Measurements from ENCODE around the gene LRP8. TPM values are rescaled to one million over a fixed set of nuclear protein-coding genes. Genes with fewer than 3 reads are reported as not detected.

LRP8 gene
- total and polyA plus RNA-seq, 2 donors (not counting 3 experiments of a cell fraction or from before 2014, with no cell fraction given) = 40.9 to 62.2 TPM

DNA sequence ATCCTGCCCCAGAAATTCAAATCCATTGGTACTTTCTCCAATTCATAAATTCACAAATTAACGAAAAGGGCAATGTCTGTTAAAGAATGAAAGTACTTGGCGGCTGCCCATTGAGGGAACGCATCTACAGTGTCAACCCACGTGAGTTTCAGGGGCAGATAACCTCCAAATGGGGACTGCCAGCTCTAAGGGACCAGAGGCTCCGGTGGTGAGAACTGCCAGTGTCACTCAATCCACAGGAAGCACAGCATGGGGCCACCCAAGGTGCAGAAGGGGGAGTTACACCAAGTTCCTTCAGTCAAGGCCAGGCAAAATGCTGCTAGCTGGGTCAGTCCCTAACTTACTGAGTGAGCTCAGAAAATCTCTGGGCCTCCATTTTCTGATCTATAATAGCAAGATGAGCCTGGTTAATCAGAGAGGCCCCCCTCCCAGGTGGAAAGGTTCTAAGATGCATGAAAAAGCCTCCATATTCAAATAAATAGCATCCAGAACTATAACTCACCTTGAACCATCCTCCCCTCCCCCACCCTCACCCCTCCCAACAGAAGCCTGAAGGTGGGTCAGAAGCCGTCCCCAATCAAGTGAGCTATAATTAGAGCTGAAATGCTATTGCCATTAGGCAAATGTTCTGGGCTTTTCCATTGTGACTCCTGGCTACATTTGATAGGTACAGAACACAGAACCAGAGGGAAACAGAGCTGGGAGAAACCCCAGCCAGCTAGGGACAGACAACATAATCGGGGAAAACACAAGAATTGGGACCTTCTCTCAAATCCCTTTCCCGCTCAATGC, 41.7 kb downstream of the LRP8 start:
- Histone ChIP-seq H3K27me3 (ENCODE audit: control insufficient read depth in 2 of 2, insufficient read depth in 2 of 2, low read length in 2 of 2) (no peaks in the 10 kb centered on the region), H2AFZ (ENCODE audit: low read depth, low read length) (no peak overlapping the region), H3K4me2 (ENCODE audit: insufficient read depth, low read length) (no peak overlapping the region), H3K9ac (replicated peaks; ENCODE audit: extremely low read depth, insufficient read depth, low read length) (no peak overlapping the region), H3K36me3 (ENCODE audit: control insufficient read depth in 2 of 2, extremely low read depth in 1 of 2, insufficient read depth in 2 of 2, low read length in 2 of 2) (peaks cover 0 to 8% of the 10 kb centered on the region in 2 experiments), H3K4me1 (ENCODE audit: control insufficient read depth, extremely low read depth, insufficient read depth, low read length) (no peaks in the 10 kb centered on the region), H3K9me1 (replicated peaks; ENCODE audit: control insufficient read depth, extremely low read depth, insufficient read depth, low read length) (no peaks in the 10 kb centered on the region), H3K4me3 (replicated peaks in 1 of 3; ENCODE audit: insufficient read depth in 1 of 3, low read depth in 1 of 3, low read length in 3 of 3) (no peak overlapping the region), H3K27ac (ENCODE audit: insufficient read depth, low read depth, low read length) (no peak overlapping the region), H4K20me1 (replicated peaks; ENCODE audit: control insufficient read depth, extremely low read depth, insufficient read depth, low read length) (no peaks in the 10 kb centered on the region), H3K9me3 (replicated peaks; ENCODE audit: control insufficient read depth, insufficient read depth, low read length) (no peaks in the 10 kb centered on the region), H3K79me2 (ENCODE audit: control insufficient read depth, insufficient read depth, low read length) (no peaks in the 10 kb centered on the region)
- ChIA-PET CTCF (interaction anchor here (1.7 to 1.9 kb wide), 2 partner anchors 8 to 107 kb away, joined by 7 to 9 read pairs; no protein-coding TSS in a partner anchor), POLR2A (no interaction called here)
- TF ChIP-seq EZH2 (IDR thresholded peaks at IDR 0.05; ENCODE audit: borderline replicate concordance, low read depth, low read length, severe bottlenecking) (no peak), MYC (IDR thresholded peaks at IDR 0.05; ENCODE audit: low read depth, low read length) (no peak), GATA2 (IDR thresholded peaks at IDR 0.05; ENCODE audit: insufficient read depth, insufficient read length, low read depth, low read length) (no peak), FOS (IDR thresholded peaks at IDR 0.05; ENCODE audit: borderline replicate concordance, insufficient read depth, low read length) (no peak), CTCF (IDR thresholded peaks at IDR 0.05; ENCODE audit: extremely low read depth in 1 of 2, insufficient read depth in 1 of 2, low read depth in 1 of 2, low read length in 2 of 2) (no peak), JUN (IDR thresholded peaks at IDR 0.05; ENCODE audit: borderline replicate concordance, insufficient read depth, insufficient read length, low read depth) (no peak), MAX (IDR thresholded peaks at IDR 0.05; ENCODE audit: insufficient read depth, insufficient read length) (no peak)
- FAIRE-seq (no peak), DNase-seq (ENCODE audit: low read depth, low spot score) (no peak)
- intact Hi-C loops (cut with micrococcal nuclease) (no loop called here), dilution Hi-C loops (cut with MboI; ENCODE audit: extremely low pct_ligation_motif_present, low sequenced_read_pairs) (no loop called here)
- BruUV-seq (replicated peaks) = no TSS peak
